ENCODE results near the gene UBR3.
"Not testable (repeated sequence)": the region's sequence is repeated elsewhere in the genome, so short reads cannot be mapped to it uniquely, and the experiment has no call there.

Gene UBR3

GRCh38 chr2:169806586-169806985 lies 20.7 kb upstream of the UBR3 start:
- no peak overlapping the region for H2AFZ ChIP-seq (ENCODE audit: low read depth, low read length)
- no peaks in the 10 kb centered on the region for H3K27me3 ChIP-seq (ENCODE audit: insufficient read depth, low read length)
- no peaks in the 10 kb centered on the region for H3K4me1 ChIP-seq (ENCODE audit: insufficient read depth, low read length)
- no peaks in the 10 kb centered on the region for H3K9me3 ChIP-seq (ENCODE audit: low read length)
- H3K4me3 ChIP-seq (ENCODE audit: low read length), result no peak overlapping the region
- peaks cover 89% of the 10 kb centered on the region for H3K36me3 ChIP-seq (ENCODE audit: insufficient read depth, low read length)

- H3K4me3 ChIP-seq (ENCODE audit: low read length), result no peak overlapping the region
- H3K9me3 ChIP-seq (ENCODE audit: low read length), result no peaks in the 10 kb centered on the region
- H3K36me3 ChIP-seq (ENCODE audit: insufficient read depth, low read length), result peaks cover 89% of the 10 kb centered on the region
- no peaks in the 10 kb centered on the region for H3K4me1 ChIP-seq (ENCODE audit: insufficient read depth, low read length)
- H3K27me3 ChIP-seq (ENCODE audit: insufficient read depth, low read length), result no peaks in the 10 kb centered on the region
- H2AFZ ChIP-seq (ENCODE audit: low read depth, low read length), result no peak overlapping the region
Measured at GRCh38 chr2:169808221-169808620, 19.0 kb upstream of the UBR3 start.

GRCh38 chr2:169815849-169816248 lies 11.4 kb upstream of the UBR3 start:
- H3K27me3 ChIP-seq (ENCODE audit: insufficient read depth, low read length), result no peaks in the 10 kb centered on the region
- H3K9me3 ChIP-seq (ENCODE audit: low read length), result peaks cover 2% of the 10 kb centered on the region
- H3K36me3 ChIP-seq (ENCODE audit: insufficient read depth, low read length), result peaks cover 65% of the 10 kb centered on the region
- no peak overlapping the region for H2AFZ ChIP-seq (ENCODE audit: low read depth, low read length)
- H3K4me3 ChIP-seq (ENCODE audit: low read length), result no peak overlapping the region
- H3K4me1 ChIP-seq (ENCODE audit: insufficient read depth, low read length), result no peaks in the 10 kb centered on the region

- H3K9me3 ChIP-seq (ENCODE audit: low read length); H3K4me3 ChIP-seq (ENCODE audit: low read length); H3K27me3 ChIP-seq (ENCODE audit: insufficient read depth, low read length); H2AFZ ChIP-seq (ENCODE audit: low read depth, low read length); H3K4me1 ChIP-seq (ENCODE audit: insufficient read depth, low read length): not testable (repeated sequence)
- peaks cover 58% of the 10 kb centered on the region for H3K36me3 ChIP-seq (ENCODE audit: insufficient read depth, low read length)
Measured at GRCh38 chr2:169816961-169817360, 10.3 kb upstream of the UBR3 start.

- H3K36me3 ChIP-seq (ENCODE audit: insufficient read depth, low read length), result peaks cover 54% of the 10 kb centered on the region
- not testable (repeated sequence) for H3K4me1 ChIP-seq (ENCODE audit: insufficient read depth, low read length); H3K27me3 ChIP-seq (ENCODE audit: insufficient read depth, low read length); H3K4me3 ChIP-seq (ENCODE audit: low read length); H3K9me3 ChIP-seq (ENCODE audit: low read length); H2AFZ ChIP-seq (ENCODE audit: low read depth, low read length)
Measured at GRCh38 chr2:169817369-169817768, 9.9 kb upstream of the UBR3 start.

- H3K27me3 ChIP-seq (ENCODE audit: insufficient read depth, low read length), result no peaks in the 10 kb centered on the region
- H3K36me3 ChIP-seq (ENCODE audit: insufficient read depth, low read length), result peaks cover 47% of the 10 kb centered on the region
Measured at GRCh38 chr2:169818241-169818640, 9.0 kb upstream of the UBR3 start.

GRCh38 chr2:169819106-169819505 lies 8.1 kb upstream of the UBR3 start:
- Histone ChIP-seq H3K36me3 (ENCODE audit: insufficient read depth, low read length) (peaks cover 41% of the 10 kb centered on the region), H3K27me3 (ENCODE audit: insufficient read depth, low read length) (no peaks in the 10 kb centered on the region), H2AFZ (ENCODE audit: low read depth, low read length) (no peak overlapping the region), H3K4me3 (ENCODE audit: low read length) (no peak overlapping the region), H3K9me3 (ENCODE audit: low read length) (peaks cover 2% of the 10 kb centered on the region), H3K4me1 (ENCODE audit: insufficient read depth, low read length) (peaks cover 9% of the 10 kb centered on the region)

More at GRCh38 chr2:169818241-169818640, 9.0 kb upstream of the UBR3 start:
- H3K9me3 ChIP-seq (ENCODE audit: low read length), result peaks cover 2% of the 10 kb centered on the region
- H2AFZ ChIP-seq (ENCODE audit: low read depth, low read length), result no peak overlapping the region
- H3K4me1 ChIP-seq (ENCODE audit: insufficient read depth, low read length), result peaks cover 5% of the 10 kb centered on the region
- H3K4me3 ChIP-seq (ENCODE audit: low read length), result no peak overlapping the region

GRCh38 chr2:169820101-169820500 lies 7.2 kb upstream of the UBR3 start:
- H3K36me3 ChIP-seq (ENCODE audit: insufficient read depth, low read length), result peaks cover 35% of the 10 kb centered on the region
- not testable (repeated sequence) for H3K9me3 ChIP-seq (ENCODE audit: low read length); H3K4me3 ChIP-seq (ENCODE audit: low read length); H3K27me3 ChIP-seq (ENCODE audit: insufficient read depth, low read length); H2AFZ ChIP-seq (ENCODE audit: low read depth, low read length); H3K4me1 ChIP-seq (ENCODE audit: insufficient read depth, low read length)

GRCh38 chr2:169822036-169822435 lies 5.2 kb upstream of the UBR3 start:
- Histone ChIP-seq H3K36me3 (ENCODE audit: insufficient read depth, low read length) (peaks cover 26% of the 10 kb centered on the region), H3K9me3 (ENCODE audit: low read length) (peaks cover 2% of the 10 kb centered on the region), H2AFZ (ENCODE audit: low read depth, low read length) (no peak overlapping the region), H3K4me3 (ENCODE audit: low read length) (no peak overlapping the region), H3K27me3 (ENCODE audit: insufficient read depth, low read length) (no peaks in the 10 kb centered on the region), H3K4me1 (ENCODE audit: insufficient read depth, low read length) (peaks cover 11% of the 10 kb centered on the region)

- peaks cover under 1% of the 10 kb centered on the region for H3K9me3 ChIP-seq (ENCODE audit: low read length)
- H3K36me3 ChIP-seq (ENCODE audit: insufficient read depth, low read length), result peaks cover 24% of the 10 kb centered on the region
- H3K4me3 ChIP-seq (ENCODE audit: low read length), result no peak overlapping the region
- H3K4me1 ChIP-seq (ENCODE audit: insufficient read depth, low read length), result peaks cover 11% of the 10 kb centered on the region
- H3K27me3 ChIP-seq (ENCODE audit: insufficient read depth, low read length), result no peaks in the 10 kb centered on the region
- no peak overlapping the region for H2AFZ ChIP-seq (ENCODE audit: low read depth, low read length)
Measured at GRCh38 chr2:169822785-169823392, 4.4 kb upstream of the UBR3 start.

- peak overlapping the region; percentile 95 for H2AFZ ChIP-seq (ENCODE audit: low read depth, low read length)
- H3K36me3 ChIP-seq (ENCODE audit: insufficient read depth, low read length), result peaks cover 13% of the 10 kb centered on the region
- no peaks in the 10 kb centered on the region for H3K9me3 ChIP-seq (ENCODE audit: low read length)
Measured at GRCh38 chr2:169823996-169824372, 3.3 kb upstream of the UBR3 start.

GRCh38 chr2:169824373-169825333 lies 2.6 kb upstream of the UBR3 start, which contains the start of gene METTL5:
Gene METTL5, minus strand, starts transcription at chr2:169824905. Its CDS starts 308 bp downstream, at chr2:169824597.
- Histone ChIP-seq H2AFZ (ENCODE audit: low read depth, low read length) (peak within 1 kb of the TSS; percentile 95), H3K4me3 (ENCODE audit: low read length) (peak within 1 kb of the TSS; percentile 91), H3K4me1 (ENCODE audit: insufficient read depth, low read length) (peaks cover 19% of the 10 kb centered on the region), H3K9me3 (ENCODE audit: low read length) (no peaks in the 10 kb centered on the region), H3K36me3 (ENCODE audit: insufficient read depth, low read length) (peaks cover 9% of the 10 kb centered on the region), H3K27me3 (ENCODE audit: insufficient read depth, low read length) (no peaks in the 10 kb centered on the region)

More at GRCh38 chr2:169823996-169824372, 3.3 kb upstream of the UBR3 start:
- Histone ChIP-seq H3K4me3 (ENCODE audit: low read length) (peak overlapping the region; percentile 91), H3K27me3 (ENCODE audit: insufficient read depth, low read length) (no peaks in the 10 kb centered on the region), H3K4me1 (ENCODE audit: insufficient read depth, low read length) (peaks cover 16% of the 10 kb centered on the region)

GRCh38 chr2:169828141-169828811 lies 1.0 kb downstream of the UBR3 start:
- peak overlapping the region; percentile 32 for H2AFZ ChIP-seq (ENCODE audit: low read depth, low read length)
- H3K27me3 ChIP-seq (ENCODE audit: insufficient read depth, low read length), result no peaks in the 10 kb centered on the region
- no peaks in the 10 kb centered on the region for H3K9me3 ChIP-seq (ENCODE audit: low read length)
- H3K4me1 ChIP-seq (ENCODE audit: insufficient read depth, low read length), result peaks cover 14% of the 10 kb centered on the region
- peak overlapping the region; percentile 92 for H3K4me3 ChIP-seq (ENCODE audit: low read length)
- H3K36me3 ChIP-seq (ENCODE audit: insufficient read depth, low read length), result peaks cover 9% of the 10 kb centered on the region
